PC-3 (cell line): Measurements from ENCODE around the gene FAM174B.

Experiments
- EZH2 ChIP-seq: fragments of 300-600 bp; sonication (generic); IDR thresholded peaks from one replicate; pipeline ENCODE4 v1.6.1; 2017; ENCODE audit warnings: antibody characterized with exemption, mild to moderate bottlenecking, low read length; ENCODE audit not compliant: unreplicated experiment
- EZH2phosphoT487 ChIP-seq: fragments of 300-600 bp; sonication (generic); IDR thresholded peaks from 2 replicates; pipeline ENCODE4 v1.6.1; 2018; ENCODE audit warnings: mild to moderate bottlenecking, antibody characterized with exemption, low read length, borderline replicate concordance
- TF ChIP-seq, protein P1 (sequence below): fragments of 300-600 bp; sonication (generic); conservative IDR thresholded peaks from 2 replicates; pipeline ENCODE4 v1.5.1; 2017; ENCODE audit warnings: antibody characterized with exemption, low read depth, mild to moderate bottlenecking, low read length

DNA sequence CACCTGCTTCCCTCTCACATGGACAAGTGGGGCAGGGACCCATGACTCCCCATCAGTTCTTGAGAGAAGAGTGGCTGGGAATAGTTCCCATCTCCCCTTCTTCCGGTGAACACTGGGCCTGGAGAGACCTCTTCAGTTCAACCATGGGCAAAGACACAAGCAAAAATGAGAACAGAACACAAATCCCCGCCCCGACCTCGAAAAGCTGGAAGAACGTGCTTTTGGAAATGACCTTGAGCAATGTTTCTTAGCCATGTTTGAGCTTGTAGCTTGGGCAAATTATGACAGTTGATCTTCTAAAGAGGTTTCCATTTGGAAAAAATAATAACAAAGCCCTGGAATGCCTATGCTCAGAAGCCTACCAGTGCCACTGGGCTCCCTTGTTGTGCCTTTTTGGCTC is 59.0 kb downstream of the FAM174B start:
- TF ChIP-seq, protein P1, sequence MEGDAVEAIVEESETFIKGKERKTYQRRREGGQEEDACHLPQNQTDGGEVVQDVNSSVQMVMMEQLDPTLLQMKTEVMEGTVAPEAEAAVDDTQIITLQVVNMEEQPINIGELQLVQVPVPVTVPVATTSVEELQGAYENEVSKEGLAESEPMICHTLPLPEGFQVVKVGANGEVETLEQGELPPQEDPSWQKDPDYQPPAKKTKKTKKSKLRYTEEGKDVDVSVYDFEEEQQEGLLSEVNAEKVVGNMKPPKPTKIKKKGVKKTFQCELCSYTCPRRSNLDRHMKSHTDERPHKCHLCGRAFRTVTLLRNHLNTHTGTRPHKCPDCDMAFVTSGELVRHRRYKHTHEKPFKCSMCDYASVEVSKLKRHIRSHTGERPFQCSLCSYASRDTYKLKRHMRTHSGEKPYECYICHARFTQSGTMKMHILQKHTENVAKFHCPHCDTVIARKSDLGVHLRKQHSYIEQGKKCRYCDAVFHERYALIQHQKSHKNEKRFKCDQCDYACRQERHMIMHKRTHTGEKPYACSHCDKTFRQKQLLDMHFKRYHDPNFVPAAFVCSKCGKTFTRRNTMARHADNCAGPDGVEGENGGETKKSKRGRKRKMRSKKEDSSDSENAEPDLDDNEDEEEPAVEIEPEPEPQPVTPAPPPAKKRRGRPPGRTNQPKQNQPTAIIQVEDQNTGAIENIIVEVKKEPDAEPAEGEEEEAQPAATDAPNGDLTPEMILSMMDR, result no peak
- TF ChIP-seq EZH2phosphoT487 (no peak), EZH2 (no peak)
